ENCODE data around the gene PTPRT.

The PTPRT gene

GRCh38 chr20:42741906-42742305 is 447.8 kb downstream of the PTPRT start:
- Histone ChIP-seq H3K27ac (ENCODE audit: low read depth, low read length, severe bottlenecking) (no peak overlapping the region), H3K4me3 (ENCODE audit: extremely low read depth, insufficient read depth, low read length, poor library complexity, severe bottlenecking) (no peak overlapping the region), H3K36me3 (ENCODE audit: control insufficient read depth, insufficient read depth, low read length) (no peaks in the 10 kb centered on the region), H3K4me1 (ENCODE audit: control insufficient read depth, insufficient read depth, low read length, poor library complexity, severe bottlenecking) (no peaks in the 10 kb centered on the region), H3K9me3 (ENCODE audit: control insufficient read depth, low read length) (no peaks in the 10 kb centered on the region)
- WGBS, 2 experiments (ENCODE audit: insufficient coverage in 2 of 2): 91 to 96% methylated on average over 3 to 4 of the region's 4 CpGs

- no peak overlapping the region for H3K4me3 ChIP-seq (ENCODE audit: extremely low read depth, insufficient read depth, low read length, poor library complexity, severe bottlenecking)
- no peaks in the 10 kb centered on the region for H3K4me1 ChIP-seq (ENCODE audit: control insufficient read depth, insufficient read depth, low read length, poor library complexity, severe bottlenecking)
- WGBS, 2 experiments (ENCODE audit: insufficient coverage in 2 of 2): 87 to 90% methylated on average over 5 to 6 of the region's 6 CpGs
- H3K36me3 ChIP-seq (ENCODE audit: control insufficient read depth, insufficient read depth, low read length): no peaks in the 10 kb centered on the region
- no peak overlapping the region for H3K27ac ChIP-seq (ENCODE audit: low read depth, low read length, severe bottlenecking)
- no peaks in the 10 kb centered on the region for H3K9me3 ChIP-seq (ENCODE audit: control insufficient read depth, low read length)
Observed at GRCh38 chr20:42740226-42740870, 449.4 kb downstream of the PTPRT start.

GRCh38 chr20:42739683-42740082 is 450.0 kb downstream of the PTPRT start:
- no peaks in the 10 kb centered on the region for H3K36me3 ChIP-seq (ENCODE audit: control insufficient read depth, insufficient read depth, low read length)
- no peaks in the 10 kb centered on the region for H3K9me3 ChIP-seq (ENCODE audit: control insufficient read depth, low read length)
- 100% methylated on average over 2 of the region's 3 CpGs; no CpG with 5 or more reads in 1 of the 2 experiments for WGBS, 2 experiments (ENCODE audit: insufficient coverage in 2 of 2)
- no peak overlapping the region for H3K27ac ChIP-seq (ENCODE audit: low read depth, low read length, severe bottlenecking)
- no peak overlapping the region for H3K4me3 ChIP-seq (ENCODE audit: extremely low read depth, insufficient read depth, low read length, poor library complexity, severe bottlenecking)
- no peaks in the 10 kb centered on the region for H3K4me1 ChIP-seq (ENCODE audit: control insufficient read depth, insufficient read depth, low read length, poor library complexity, severe bottlenecking)

GRCh38 chr20:42735539-42735938 is 454.2 kb downstream of the PTPRT start:
- Histone ChIP-seq H3K4me3 (ENCODE audit: extremely low read depth, insufficient read depth, low read length, poor library complexity, severe bottlenecking) (no peak overlapping the region), H3K27ac (ENCODE audit: low read depth, low read length, severe bottlenecking) (no peak overlapping the region), H3K4me1 (ENCODE audit: control insufficient read depth, insufficient read depth, low read length, poor library complexity, severe bottlenecking) (no peaks in the 10 kb centered on the region), H3K36me3 (ENCODE audit: control insufficient read depth, insufficient read depth, low read length) (no peaks in the 10 kb centered on the region), H3K9me3 (ENCODE audit: control insufficient read depth, low read length) (no peaks in the 10 kb centered on the region)
- WGBS, 2 experiments (ENCODE audit: insufficient coverage in 2 of 2): 87 to 94% methylated on average over 3 to 6 of the region's 7 CpGs

GRCh38 chr20:42734660-42735368 is 454.9 kb downstream of the PTPRT start:
- no peaks in the 10 kb centered on the region for H3K4me1 ChIP-seq (ENCODE audit: control insufficient read depth, insufficient read depth, low read length, poor library complexity, severe bottlenecking)
- H3K4me3 ChIP-seq (ENCODE audit: extremely low read depth, insufficient read depth, low read length, poor library complexity, severe bottlenecking): no peak overlapping the region
- no peaks in the 10 kb centered on the region for H3K9me3 ChIP-seq (ENCODE audit: control insufficient read depth, low read length)
- WGBS, 2 experiments (ENCODE audit: insufficient coverage in 2 of 2): 90 to 92% methylated on average over 4 of the region's 5 CpGs
- H3K27ac ChIP-seq (ENCODE audit: low read depth, low read length, severe bottlenecking): no peak overlapping the region
- H3K36me3 ChIP-seq (ENCODE audit: control insufficient read depth, insufficient read depth, low read length): no peaks in the 10 kb centered on the region

GRCh38 chr20:42721923-42722322 is 467.8 kb downstream of the PTPRT start:
- no peaks in the 10 kb centered on the region for H3K4me1 ChIP-seq (ENCODE audit: control insufficient read depth, insufficient read depth, low read length, poor library complexity, severe bottlenecking)
- H3K36me3 ChIP-seq (ENCODE audit: control insufficient read depth, insufficient read depth, low read length): no peaks in the 10 kb centered on the region
- no peaks in the 10 kb centered on the region for H3K9me3 ChIP-seq (ENCODE audit: control insufficient read depth, low read length)
- WGBS, 2 experiments (ENCODE audit: insufficient coverage in 2 of 2): 61% methylated on average over 2 of the region's 2 CpGs; no CpG with 5 or more reads in 1 of the 2 experiments
- H3K27ac ChIP-seq (ENCODE audit: low read depth, low read length, severe bottlenecking): no peak overlapping the region
- no peak overlapping the region for H3K4me3 ChIP-seq (ENCODE audit: extremely low read depth, insufficient read depth, low read length, poor library complexity, severe bottlenecking)

GRCh38 chr20:42714298-42715141 is 475.2 kb downstream of the PTPRT start:
- H3K27ac ChIP-seq (ENCODE audit: low read depth, low read length, severe bottlenecking): no peak overlapping the region
- H3K4me3 ChIP-seq (ENCODE audit: extremely low read depth, insufficient read depth, low read length, poor library complexity, severe bottlenecking): no peak overlapping the region
- 82 to 92% methylated on average over 3 of the region's 5 CpGs for whole genome bisulfite sequencing, 2 experiments (ENCODE audit: insufficient coverage in 2 of 2)
- no peaks in the 10 kb centered on the region for H3K36me3 ChIP-seq (ENCODE audit: control insufficient read depth, insufficient read depth, low read length)
- H3K4me1 ChIP-seq (ENCODE audit: control insufficient read depth, insufficient read depth, low read length, poor library complexity, severe bottlenecking): no peaks in the 10 kb centered on the region
- H3K9me3 ChIP-seq (ENCODE audit: control insufficient read depth, low read length): peaks cover 10% of the 10 kb centered on the region

GRCh38 chr20:42708266-42708665 is 481.4 kb downstream of the PTPRT start:
- Histone ChIP-seq H3K4me3 (ENCODE audit: extremely low read depth, insufficient read depth, low read length, poor library complexity, severe bottlenecking) (no peak overlapping the region), H3K9me3 (ENCODE audit: control insufficient read depth, low read length) (peaks cover 22% of the 10 kb centered on the region), H3K27ac (ENCODE audit: low read depth, low read length, severe bottlenecking) (no peak overlapping the region), H3K4me1 (ENCODE audit: control insufficient read depth, insufficient read depth, low read length, poor library complexity, severe bottlenecking) (no peaks in the 10 kb centered on the region), H3K36me3 (ENCODE audit: control insufficient read depth, insufficient read depth, low read length) (no peaks in the 10 kb centered on the region)
- WGBS, 2 experiments (ENCODE audit: insufficient coverage in 2 of 2): 83 to 92% methylated on average over 1 to 3 of the region's 3 CpGs

- WGBS, 2 experiments (ENCODE audit: insufficient coverage in 2 of 2): 82% methylated on average over 1 of the region's 1 CpG
Observed at GRCh38 chr20:42706759-42707158, 482.9 kb downstream of the PTPRT start.

GRCh38 chr20:42705550-42705949 is 484.2 kb downstream of the PTPRT start:
- Histone ChIP-seq H3K4me1 (ENCODE audit: control insufficient read depth, insufficient read depth, low read length, poor library complexity, severe bottlenecking) (no peaks in the 10 kb centered on the region), H3K27ac (ENCODE audit: low read depth, low read length, severe bottlenecking) (no peak overlapping the region), H3K9me3 (ENCODE audit: control insufficient read depth, low read length) (peaks cover 18% of the 10 kb centered on the region), H3K36me3 (ENCODE audit: control insufficient read depth, insufficient read depth, low read length) (no peaks in the 10 kb centered on the region), H3K4me3 (ENCODE audit: extremely low read depth, insufficient read depth, low read length, poor library complexity, severe bottlenecking) (no peak overlapping the region)

More at GRCh38 chr20:42706759-42707158, 482.9 kb downstream of the PTPRT start:
- H3K27ac ChIP-seq (ENCODE audit: low read depth, low read length, severe bottlenecking): no peak overlapping the region
- no peaks in the 10 kb centered on the region for H3K36me3 ChIP-seq (ENCODE audit: control insufficient read depth, insufficient read depth, low read length)
- no peaks in the 10 kb centered on the region for H3K4me1 ChIP-seq (ENCODE audit: control insufficient read depth, insufficient read depth, low read length, poor library complexity, severe bottlenecking)
- H3K9me3 ChIP-seq (ENCODE audit: control insufficient read depth, low read length): peaks cover 22% of the 10 kb centered on the region
- H3K4me3 ChIP-seq (ENCODE audit: extremely low read depth, insufficient read depth, low read length, poor library complexity, severe bottlenecking): no peak overlapping the region
